Endothelial cell of umbilical vein (primary cell): Measurements from ENCODE around the gene SKIL.

Experiments used
- CTCF ChIP-seq, 2 donors: IDR thresholded peaks; 1 replicate in 1 of 2; 2 replicates in 1 of 2; pipeline ENCODE4 v1.5.1; 2011; ENCODE audit warnings: low read length in 2 of 2, mild to moderate bottlenecking in 2 of 2, moderate library complexity in 2 of 2, control low read depth in 1 of 2, inconsistent platforms in 1 of 2, low read depth in 1 of 2; ENCODE audit not compliant: insufficient read depth in 1 of 2; ENCODE audit errors: extremely low read depth in 1 of 2
- EZH2 ChIP-seq: IDR thresholded peaks from 2 replicates; pipeline ENCODE4 v1.6.1; 2012; ENCODE audit warnings: borderline replicate concordance, low read depth, mild to moderate bottlenecking, moderate library complexity, low read length, inconsistent platforms; ENCODE audit not compliant: severe bottlenecking
- MYC ChIP-seq: IDR thresholded peaks from one replicate; pipeline ENCODE4 v1.6.1; 2011; ENCODE audit warnings: mild to moderate bottlenecking, low read depth, low read length
- POLR2A ChIP-seq: IDR thresholded peaks from 2 replicates; pipeline ENCODE4 v1.6.1; 2012; ENCODE audit warnings: low read depth, mild to moderate bottlenecking, control low read depth, low read length
- POLR2AphosphoS5 ChIP-seq: IDR thresholded peaks from 2 replicates; pipeline ENCODE4 v1.6.1; 2012; ENCODE audit warnings: low read depth, mild to moderate bottlenecking, control low read depth, low read length, moderate library complexity; ENCODE audit not compliant: insufficient read depth

- no peak for TF ChIP-seq MYC
- no peak for TF ChIP-seq CTCF (IDR thresholded peaks at IDR 0.05; ENCODE audit: extremely low read depth in 1 of 2, insufficient read depth in 1 of 2, low read depth in 1 of 2, low read length in 2 of 2)
- TF ChIP-seq EZH2: no peak
- TF ChIP-seq POLR2AphosphoS5: no peak
- no peak for TF ChIP-seq POLR2A
Measured at GRCh38 chr3:170354760-170355159, 2.8 kb upstream of the SKIL start.
